Activated T-cell treated with anti-CD3 and anti-CD28 coated beads for 24 hours (primary cell): ENCODE data around the gene NXF2B.
"Not testable (repeated sequence)": the region's sequence is repeated elsewhere in the genome, so short reads cannot be mapped to it uniquely, and the experiment has no call there.

Experiments
- DNase-seq: peaks from one replicate; pipeline ENCODE4 v3.0.0-alpha.2; 2020; ENCODE audit warnings: low read depth

NXF2B gene, protein sequence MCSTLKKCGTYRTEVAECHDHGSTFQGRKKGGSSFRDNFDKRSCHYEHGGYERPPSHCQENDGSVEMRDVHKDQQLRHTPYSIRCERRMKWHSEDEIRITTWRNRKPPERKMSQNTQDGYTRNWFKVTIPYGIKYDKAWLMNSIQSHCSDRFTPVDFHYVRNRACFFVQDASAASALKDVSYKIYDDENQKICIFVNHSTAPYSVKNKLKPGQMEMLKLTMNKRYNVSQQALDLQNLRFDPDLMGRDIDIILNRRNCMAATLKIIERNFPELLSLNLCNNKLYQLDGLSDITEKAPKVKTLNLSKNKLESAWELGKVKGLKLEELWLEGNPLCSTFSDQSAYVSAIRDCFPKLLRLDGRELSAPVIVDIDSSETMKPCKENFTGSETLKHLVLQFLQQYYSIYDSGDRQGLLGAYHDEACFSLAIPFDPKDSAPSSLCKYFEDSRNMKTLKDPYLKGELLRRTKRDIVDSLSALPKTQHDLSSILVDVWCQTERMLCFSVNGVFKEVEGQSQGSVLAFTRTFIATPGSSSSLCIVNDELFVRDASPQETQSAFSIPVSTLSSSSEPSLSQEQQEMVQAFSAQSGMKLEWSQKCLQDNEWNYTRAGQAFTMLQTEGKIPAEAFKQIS

DNA sequence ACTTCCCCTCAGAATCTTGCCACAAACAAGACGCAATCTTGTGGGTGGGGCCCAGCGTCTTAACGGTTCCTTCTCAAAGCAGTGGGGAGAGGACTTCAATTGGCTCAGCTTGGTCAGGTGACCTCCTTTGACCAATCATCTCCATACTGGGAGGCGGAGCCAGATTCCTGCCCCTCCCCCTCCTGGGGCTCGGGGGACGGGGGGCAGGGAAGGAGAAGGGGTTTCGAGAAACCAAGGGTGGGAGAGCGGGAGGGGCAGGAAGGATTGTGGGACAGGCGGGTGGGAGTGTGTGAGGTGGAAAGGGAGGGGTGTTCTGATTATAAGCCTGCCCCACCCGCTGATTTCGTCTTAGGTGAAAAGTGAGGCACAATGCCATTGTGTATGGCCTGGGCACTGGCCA lies at the start of gene NXF2B:
NXF2B (minus strand) TSS at position 101 of the 400 bp plus-strand sequence. CDS start 59,972 bp downstream, outside the sequence.
- DNase-seq: not testable (repeated sequence)

DNA sequence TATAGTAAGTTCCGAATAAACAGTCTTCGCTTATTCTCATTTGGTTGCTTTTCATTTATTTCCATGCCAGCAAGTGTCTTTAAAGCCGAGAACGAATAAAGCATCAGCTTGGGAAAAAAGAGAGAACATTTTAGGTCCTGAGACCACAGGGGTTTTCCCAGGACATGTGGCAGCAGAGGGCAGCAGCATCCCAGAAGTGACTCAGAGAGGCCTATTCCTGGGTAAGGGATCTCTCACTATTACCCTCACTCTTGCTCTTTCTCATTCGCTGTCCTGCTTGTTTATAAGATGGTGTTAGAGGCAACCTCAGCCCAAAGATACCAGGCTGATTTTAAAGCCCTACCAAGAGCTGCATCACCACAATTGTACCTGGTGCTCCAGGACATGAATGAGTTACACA lies 39.0 kb upstream of the NXF2B start:
- DNase-seq: not testable (repeated sequence)

DNA sequence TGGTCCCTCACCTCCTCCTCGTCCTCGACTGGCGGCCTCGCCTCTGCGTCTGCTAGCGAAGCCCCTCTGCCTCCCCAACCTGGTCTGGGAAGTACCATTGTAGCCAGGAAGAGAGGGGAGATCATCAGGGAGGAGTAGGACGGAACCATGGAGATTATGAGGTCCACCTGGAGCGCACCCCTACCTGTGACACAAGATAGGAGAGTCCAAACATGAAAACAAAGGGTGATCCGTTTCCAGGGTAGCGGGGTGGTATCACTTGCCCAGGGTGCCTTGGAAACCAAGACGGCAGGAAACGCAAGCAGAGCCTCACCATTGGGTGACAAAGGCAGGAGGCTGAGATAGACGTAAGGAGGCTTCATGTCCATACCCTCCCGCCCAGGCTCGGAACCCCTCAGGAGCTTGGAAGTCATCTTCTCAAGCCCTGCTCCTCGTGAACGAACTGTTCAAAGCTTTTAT lies 32.0 kb upstream of the NXF2B start, which contains the start of gene TCP11X2:
TCP11X2 (minus strand) TSS at position 51 of the 459 bp plus-strand sequence.
- not testable (repeated sequence) for DNase-seq

DNA sequence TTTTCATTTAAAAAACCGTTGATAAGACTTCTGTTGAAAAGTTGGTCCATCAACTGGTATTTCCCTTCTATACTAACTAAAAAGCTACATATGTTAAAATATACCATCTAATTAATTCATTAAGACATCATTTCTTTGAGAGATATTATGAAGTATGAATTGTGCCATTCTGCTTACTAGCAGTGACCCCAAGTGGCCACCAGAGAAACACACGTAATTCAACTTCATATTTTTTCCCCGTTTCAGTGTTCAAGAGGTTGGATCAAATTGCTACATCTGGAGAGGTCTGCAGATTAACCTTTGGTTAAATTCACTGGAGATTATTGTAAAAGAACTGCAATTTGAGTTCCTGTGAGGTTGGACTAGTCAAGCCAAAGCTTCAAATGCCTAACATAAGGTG lies 30.4 kb upstream of the NXF2B start:
- not testable (repeated sequence) for DNase-seq

DNA sequence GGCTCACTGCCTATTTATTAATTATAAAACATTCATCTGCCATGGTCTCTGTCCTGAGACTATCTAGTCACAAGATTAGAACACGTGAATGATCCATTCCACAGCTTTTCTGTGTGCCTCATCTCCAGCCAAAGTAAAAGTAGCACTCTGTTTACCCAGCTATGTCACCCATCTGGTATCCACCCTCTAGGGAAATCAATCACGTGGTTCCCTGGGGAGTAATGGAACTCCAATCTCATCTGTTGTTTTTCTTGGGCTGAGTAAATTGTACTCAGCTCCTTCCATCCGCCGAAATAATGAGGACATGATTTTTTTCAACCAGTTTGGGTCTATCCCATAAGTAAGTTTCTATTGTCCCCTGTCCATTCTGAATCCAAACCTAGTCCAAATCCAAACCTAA lies 18.8 kb upstream of the NXF2B start:
- not testable (repeated sequence) for DNase-seq

DNA sequence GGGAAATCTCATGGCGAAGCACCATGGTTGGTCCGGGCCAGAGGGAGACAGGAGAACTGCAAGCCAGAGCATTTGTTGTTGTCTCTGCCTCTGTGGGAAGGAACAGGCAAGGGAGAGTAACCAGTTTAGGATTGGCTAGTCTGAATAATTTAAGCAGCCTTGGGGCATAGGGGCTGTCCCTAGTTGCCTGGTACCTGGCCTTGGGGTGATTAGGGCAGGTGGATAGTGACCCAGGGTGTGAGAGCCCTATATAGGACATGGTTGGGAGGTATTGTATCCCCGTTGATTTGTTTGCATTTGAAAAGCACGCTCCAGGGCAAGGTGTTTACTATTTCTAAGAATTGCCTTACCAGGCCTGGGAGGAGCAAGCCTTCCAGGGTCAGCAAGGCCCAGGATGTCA lies 25.3 kb downstream of the NXF2B start:
- not testable (repeated sequence) for DNase-seq

DNA sequence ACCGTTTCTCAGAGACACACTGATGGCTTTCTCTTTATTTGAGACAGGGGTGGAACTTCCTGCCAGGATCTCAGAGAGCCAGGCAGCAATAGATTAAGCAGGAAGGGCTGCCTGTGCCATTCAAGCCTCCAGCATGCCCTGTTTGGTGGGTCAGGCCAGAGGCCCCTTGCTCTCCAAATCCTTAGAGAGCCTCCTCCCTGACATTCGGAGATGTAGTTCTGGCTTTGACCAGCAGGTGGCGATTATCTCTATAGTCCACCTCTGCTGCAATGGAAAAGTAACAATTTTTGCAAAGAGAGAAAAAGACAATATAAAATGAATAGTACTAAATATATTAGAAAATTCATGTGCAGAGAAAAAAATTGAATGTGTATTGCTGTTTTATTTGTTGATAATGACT lies 93.9 kb downstream of the NXF2B start:
- peak; percentile 41 for DNase-seq

DNA sequence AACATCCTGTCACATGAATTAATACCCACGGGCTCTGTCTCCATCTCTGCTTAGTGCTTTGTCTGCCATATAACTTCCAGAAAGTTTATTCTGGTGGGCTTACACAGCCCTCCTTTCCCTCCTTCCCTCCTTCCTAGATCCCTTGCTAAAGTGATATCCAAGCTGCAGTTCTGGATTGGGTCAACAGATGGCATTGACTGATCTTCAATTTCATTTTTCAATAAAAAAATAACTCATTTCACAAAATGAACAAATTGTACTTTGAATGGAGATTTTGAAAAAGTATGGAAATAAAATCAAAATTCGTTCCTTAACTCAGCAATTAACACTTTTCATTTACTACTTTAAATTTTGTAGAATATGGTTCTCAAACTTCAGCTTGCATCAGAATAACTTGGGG lies 97.9 kb downstream of the NXF2B start:
- no peak for DNase-seq

DNA sequence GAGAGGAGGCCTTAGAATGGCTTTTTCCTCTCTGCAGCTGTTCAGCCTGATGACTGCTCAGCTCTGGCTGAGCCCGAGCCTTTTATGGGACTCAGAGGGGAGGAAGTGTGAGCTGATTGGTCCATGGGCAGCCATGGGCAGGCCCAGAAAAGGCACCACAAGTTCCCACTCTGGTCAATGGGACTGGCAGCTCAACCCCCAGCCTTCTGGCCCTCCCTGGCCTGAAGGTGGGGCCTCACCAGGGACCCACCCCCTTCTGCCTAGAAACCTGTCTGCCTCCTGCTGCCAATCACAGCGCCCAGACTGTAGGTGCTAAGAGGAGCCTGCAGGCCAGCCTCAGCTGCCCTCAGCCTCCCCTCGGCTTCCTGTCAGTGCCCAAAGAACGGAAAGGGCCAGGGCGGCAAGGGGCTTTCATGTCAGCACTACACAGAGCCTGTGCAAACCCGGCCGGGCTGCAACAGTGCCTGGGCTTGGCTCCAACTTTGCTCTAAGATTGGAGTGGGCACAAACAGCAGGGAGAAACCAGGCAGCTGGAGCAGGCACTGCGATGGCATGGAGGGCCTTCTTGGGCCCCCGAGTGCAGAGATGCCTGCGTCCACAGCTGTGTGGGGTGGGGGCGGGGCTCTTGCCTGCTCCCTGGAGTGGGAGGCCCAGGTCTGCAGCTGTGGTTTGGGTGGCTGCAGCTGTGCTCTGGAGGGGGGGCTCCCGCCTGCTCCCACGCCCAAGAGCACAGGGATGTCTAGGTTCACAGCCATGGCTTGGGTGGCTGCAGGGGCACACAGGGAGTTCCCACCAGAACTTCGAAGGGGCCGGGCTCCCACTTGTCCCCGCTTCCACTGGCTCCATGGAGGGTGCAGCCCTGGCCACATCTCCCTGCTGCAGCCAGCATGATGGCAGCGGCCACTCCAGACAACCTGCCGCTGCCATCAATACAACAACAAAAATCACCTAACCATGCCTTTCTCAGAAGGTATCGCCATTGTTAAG lies 100.2 kb downstream of the NXF2B start:
- no peak for DNase-seq

DNA sequence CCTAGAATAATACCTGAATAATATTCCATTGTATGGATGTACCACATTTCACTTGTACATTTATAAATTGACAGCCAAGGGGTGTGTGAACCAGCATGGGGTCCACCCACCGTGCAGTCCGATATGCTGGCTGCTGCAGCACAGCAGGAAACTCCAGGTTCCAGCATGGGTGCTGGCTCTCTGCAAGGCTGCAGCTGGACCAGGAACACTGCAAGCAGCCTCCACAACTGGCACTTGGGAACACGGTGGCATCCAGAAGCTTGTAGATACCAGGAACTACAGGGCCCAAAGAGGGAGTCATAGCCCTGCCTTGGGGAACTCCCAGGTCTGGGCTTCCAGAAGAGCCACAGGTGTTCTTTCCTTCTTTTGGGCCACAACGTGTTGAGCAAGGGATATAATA lies 101.6 kb downstream of the NXF2B start:
- no peak for DNase-seq
